NOMO-1 treated with DMSO at 0.1 percent for 48 hours (cell line): Measurements from ENCODE around the gene ZFP36L1.

Experiments used
- DNase-seq: peaks from one replicate; lab custom pipeline; 2025; ENCODE audit not compliant: unreplicated experiment; lab: John Stamatoyannopoulos, UW

ZFP36L1 gene

DNA sequence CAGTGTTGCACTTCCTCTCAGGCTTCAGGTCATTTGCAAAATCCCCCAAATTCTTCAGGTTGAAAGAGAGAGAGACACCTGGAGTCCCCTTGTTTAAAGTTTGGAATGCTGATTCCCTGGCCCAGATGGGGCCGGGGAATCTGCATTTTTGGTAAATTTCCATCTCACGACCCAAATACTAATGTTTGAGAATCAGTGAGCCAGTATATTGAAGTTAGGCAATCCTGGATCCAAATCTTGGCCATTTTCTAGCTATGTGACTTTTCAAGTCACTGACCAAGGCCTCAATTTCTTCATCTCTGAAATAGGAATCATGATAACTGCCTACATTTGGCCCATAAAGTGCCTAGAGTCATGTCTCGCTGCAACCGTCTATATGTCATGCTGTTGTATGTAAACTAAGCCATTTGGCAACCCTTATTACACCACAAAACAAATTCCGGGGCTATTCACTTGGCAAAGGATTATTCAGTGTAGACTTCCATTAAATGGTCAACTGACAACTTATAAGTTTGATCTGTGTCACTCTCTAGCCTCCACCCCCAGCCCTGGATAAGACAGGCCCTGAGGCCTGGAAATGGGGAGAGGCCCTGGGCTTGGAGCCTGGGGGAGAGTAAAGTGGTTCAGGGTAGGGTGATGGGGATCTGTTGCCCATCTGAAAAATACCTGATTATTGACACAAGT lies 3.7 kb upstream of the ZFP36L1 start:
- no peak for DNase-seq

DNA sequence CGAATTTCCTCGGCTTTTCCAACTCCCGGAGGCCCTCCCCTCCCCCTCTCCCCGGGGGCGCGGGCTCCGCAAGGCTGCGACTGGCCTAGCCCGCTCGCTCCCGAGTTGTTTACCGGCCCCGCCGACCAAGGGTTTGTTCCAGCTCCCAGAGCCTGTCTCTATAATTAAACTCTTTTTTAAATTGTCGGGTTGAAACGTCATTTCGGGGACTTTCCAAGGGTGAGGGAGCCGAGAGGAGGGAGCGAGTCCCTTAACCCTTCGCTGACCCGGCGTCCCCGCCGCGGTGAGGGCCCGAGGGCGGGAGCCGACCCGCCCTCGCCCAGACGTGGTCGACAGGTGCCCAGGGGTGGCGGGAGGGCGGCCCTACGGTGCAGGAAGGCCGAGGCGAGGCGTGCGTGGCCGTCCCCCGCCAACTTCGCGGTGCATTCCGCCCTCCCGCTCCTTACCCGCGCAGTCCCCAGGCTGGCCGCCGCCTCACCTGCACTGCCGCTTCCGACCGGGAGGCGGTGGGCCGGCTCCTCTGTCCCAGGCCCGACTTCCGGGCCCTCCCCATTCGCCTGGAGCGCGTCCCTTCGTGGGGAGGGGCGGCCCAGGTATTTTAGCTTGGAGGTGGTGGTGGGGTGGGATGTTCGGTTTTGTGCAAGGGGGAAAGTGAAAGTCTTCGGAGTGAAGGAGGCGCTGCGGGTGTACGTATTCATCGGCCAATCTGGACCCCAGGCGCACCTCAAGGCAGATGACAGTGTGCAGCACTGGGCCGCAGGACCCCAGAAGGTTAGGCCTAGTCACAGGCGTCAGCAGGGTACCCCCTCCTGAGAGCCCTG lies 2.9 kb upstream of the ZFP36L1 start:
- peak; percentile 32 for DNase-seq

GRCh38 chr14:68794851-68795596 lies 2.2 kb upstream of the ZFP36L1 start:
- peak; percentile 7 for DNase-seq

DNA sequence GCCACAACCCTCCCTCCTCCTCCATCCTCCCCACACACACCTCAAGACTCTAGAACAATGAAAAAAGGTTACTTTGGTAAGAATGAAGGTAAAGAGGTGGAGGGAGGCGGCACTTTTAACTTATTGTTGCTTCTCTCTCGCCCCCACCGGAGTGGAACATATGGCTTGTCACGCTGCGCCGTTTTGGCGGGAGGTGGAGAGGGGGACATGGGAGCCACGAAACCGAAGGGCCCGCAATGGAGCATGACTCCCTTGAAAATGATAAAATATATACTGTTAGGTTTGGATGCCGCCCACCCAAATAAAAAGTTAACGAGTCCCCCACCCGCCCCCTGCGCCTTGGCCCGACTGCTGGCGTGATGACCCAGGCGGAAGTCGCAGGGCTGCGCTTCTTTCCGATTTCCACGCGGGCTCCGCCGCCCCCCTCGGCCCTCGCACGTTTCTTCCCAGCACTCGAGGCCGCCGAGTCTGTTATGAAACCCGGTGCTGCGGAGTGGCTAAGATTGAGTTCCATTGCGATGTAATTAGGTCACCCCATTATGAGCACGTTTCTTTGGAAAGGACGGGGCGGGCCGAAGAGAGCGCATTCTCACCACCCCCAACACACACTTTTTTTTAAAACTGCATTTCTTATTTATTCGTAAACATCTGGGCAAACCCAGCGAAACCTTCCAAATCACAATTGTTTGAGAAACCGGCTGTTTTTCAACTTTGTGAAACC lies 1.4 kb upstream of the ZFP36L1 start:
- peak; percentile 13 for DNase-seq

DNA sequence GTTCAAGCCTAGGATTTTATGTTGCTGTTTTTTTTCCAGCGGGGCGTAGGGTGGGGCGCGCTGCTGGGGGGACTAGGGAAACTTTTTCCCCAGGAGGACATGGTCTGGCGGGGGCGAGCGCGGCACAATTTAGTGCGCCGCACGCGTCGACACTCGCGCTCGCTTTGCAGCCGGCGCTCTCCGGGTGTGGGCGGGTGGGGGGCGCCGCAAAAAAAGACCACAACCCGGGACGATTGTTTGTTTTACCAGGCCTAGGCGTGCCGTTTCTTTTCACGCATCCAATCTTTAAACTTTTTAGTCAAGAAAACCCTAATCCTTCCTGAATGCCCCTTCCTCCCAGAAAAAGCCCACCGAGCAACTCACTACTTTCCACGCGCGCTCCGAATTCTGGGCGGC lies 865 bp upstream of the ZFP36L1 start:
- no peak for DNase-seq

- no peak for DNase-seq
These were observed 239 bp downstream of the ZFP36L1 start for GRCh38 chr14:68792678-68792978.

DNA sequence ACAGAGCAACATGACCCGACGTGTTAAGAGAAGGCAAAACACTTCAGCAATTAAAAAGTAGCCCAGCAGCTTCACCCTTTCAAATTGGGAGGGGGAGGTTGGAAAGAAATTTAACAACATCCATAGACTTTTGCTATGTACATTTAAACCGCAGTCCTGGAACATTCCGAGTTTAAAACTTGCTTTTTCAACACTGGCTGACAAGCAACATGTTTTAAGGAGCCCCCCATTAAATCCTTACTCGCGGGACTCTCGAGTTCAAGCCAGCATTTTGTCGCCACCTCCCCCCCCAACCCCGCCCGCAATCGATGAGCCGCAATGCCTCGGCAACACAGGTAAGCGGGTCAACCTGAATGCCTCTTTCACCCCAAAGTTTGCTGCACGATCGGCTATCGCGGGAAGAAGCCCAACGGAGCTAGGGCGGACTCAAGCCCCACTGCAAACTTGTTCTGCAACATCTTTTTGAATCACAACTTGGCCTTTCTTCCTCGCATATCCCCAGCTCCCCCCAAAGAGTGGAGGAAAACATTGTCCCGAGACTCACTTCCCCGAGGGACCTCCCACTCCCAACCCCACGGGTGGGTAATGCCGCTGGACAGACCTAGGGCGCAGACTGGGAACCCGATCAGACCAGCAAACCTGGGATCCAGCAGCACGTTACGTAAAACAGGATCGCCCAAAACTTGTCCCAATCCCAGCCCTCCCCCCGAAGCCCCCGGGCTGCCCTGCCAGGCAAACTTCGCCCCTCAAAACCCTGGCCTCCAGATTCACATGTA lies 777 bp downstream of the ZFP36L1 start:
- no peak for DNase-seq

GRCh38 chr14:68791078-68791901 lies 1.6 kb downstream of the ZFP36L1 start:
- DNase-seq: no peak

- peak; percentile 22 for DNase-seq
These were observed 2.2 kb downstream of the ZFP36L1 start for GRCh38 chr14:68790644-68791077.

DNA sequence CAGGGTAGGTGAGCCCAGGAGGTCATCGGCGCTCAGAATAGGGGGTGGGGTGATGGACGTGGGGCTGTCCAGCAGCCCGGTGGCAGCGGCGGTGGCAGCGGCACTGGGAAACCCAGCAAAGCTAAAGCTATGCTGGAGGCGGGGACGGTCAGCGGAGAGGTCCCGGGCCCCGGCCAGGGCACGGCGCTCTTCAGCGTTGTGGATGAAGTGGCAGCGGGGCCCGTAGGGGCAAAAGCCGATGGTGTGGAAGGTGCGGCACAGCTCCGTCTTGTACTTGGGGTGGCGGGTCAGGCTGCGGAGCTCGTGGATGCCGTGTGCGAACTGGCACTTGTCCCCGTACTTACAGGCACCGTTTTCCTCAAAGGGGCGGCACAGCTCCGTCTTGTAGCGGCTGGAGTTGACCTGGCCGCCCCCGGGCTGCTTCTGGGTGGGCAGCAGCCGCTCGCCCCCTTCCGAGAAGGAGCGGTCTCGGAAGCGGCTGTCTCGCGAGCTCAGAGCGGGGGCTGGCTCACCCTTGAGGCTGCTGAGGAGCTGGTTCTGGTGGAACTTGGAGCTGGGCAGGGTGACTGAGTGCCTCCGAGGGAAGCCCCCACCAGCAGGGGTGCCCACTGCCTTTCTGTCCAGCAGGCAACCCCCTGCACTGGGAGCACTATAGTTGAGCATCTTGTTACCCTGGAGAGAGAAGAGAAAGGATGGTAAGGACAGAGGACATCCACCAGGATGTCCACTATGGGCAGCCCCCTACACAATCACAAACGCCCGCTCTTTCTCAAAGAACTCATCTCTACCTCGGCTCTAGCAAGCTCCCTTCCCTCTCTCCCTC lies 2.8 kb downstream of the ZFP36L1 start:
- no peak for DNase-seq

DNA sequence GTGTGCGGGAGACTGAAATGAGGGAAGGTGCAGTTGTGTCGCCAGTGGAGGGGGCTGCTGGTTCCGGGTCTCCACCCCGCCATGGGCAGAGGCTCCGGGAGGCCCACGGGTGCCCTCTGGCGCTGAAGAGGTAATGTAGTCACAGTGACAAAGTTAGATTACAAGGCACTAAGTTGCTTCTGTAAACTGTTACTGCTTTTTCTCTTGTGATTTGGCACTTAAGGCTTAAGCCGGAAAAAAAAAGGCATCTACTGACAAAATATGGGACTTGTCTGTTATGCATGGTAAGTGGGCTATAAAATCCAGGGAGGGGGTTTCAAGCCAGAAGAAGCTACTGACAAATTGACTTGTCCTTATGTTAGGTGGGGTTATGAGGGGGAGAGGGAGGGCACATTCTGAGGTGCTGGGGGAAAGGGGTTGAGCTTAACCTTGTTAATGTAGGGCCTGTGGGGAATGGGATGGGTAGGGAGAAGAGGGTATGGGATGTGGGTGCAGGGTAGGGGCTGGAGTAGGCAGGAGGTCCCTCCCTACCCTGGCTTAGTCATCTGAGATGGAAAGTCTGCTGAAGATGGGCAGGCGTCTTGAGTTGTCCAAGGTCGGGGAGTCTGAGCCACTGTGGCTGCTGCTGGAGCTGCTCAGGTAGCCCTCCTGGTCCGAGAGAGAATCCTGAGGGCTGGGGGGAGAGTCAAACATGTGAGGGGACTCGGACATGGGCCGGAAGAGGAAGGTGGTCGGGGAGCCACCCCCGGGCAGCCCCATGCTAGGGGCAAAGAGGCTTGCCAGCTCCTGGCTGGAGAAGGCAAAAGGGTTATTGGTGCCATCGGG lies 3.7 kb downstream of the ZFP36L1 start:
- DNase-seq: peak; percentile 75

- peak; percentile 58 for DNase-seq
These were observed 4.4 kb downstream of the ZFP36L1 start for GRCh38 chr14:68788275-68788995.

- DNase-seq: no peak
These were observed 5.5 kb downstream of the ZFP36L1 start for GRCh38 chr14:68787092-68787992.

GRCh38 chr14:68786491-68787091 lies 6.3 kb downstream of the ZFP36L1 start:
- DNase-seq: no peak

DNA sequence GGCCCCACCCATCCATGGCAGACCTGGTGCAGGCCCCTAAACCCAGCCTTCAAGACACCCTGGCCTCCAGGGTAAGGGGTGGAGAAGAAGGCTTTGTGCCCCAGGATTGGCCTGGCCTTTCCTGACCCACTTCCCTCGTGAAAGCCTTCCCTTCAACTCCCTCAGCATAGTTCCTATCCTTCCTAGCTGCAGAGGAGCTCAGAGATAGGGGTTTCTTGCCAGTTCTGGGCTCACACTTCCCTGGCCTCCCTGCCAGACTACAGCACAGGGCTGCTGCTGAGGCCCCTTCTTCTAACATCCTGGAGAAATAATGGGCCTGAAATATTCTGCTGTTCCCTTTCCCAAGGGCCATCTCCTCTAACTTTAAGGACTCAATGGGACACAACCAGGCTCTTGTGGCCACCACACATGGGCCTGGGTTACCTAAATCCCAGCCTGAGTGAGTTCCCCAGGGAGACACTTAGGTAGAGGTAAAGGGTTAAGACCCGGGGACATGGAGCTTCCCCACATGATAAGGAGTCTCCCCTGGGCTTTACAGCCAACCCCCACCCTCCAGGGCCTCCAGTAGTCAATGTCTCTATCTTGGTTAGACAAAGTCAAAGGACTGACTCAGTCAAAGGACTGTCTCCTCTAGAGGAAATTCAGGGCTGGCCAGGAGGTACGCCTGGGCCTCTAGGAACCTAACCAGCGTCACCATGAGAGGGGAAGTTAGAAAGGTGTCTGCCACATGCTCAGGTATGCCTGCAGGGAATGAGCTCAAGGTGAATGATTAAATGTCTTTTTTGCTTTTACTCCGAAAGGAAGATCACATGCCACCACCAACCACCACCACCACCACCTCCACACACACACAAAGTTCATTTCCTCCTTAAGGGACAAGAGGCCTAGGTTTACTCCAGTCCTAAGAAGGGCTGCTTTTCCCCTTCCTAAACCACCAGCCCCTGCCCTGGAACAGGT lies 7.1 kb downstream of the ZFP36L1 start:
- no peak for DNase-seq
